Measurements from ENCODE around the gene MYPN.
"Not testable (repeated sequence)": the region's sequence is repeated elsewhere in the genome, so short reads cannot be mapped to it uniquely, and the experiment has no call there.

MYPN gene

GRCh38 chr10:68074775-68075549, 34.3 kb upstream of the MYPN start, which contains the start of gene HERC4:
Gene HERC4, minus strand, starts transcription at chr10:68075283. Its CDS starts 2,175 bp downstream, at chr10:68073108.
- Histone ChIP-seq H3K4me1 (peaks cover 0 to 42% (median 15%) of the 10 kb centered on the region in 4 donors), H3K27ac (peak within 1 kb of the TSS; percentile 94 to 99), H3K4me3 (peak within 1 kb of the TSS; percentile 72 to 99), H3K9me3 (no peaks in the 10 kb centered on the region), H3K27me3 (no peaks in the 10 kb centered on the region), H3K36me3 (peaks cover 0 to 5% (median 0%) of the 10 kb centered on the region in 3 donors)
- DNase-seq, result peak; percentile 95 to 98
- no peak for TF ChIP-seq CTCF (IDR thresholded peaks at IDR 0.05)
- intact Hi-C loops (cut with DNase I; ENCODE audit: low total_unique reads), result loop anchor here (10.0 kb wide), 2 partner anchors 190 to 260 kb away; partner anchors contain the start of genes HNRNPH3, PBLD and SIRT1

- intact Hi-C loops (cut with DNase I; ENCODE audit: low total_unique reads), result loop anchor here (10.0 kb wide), 2 partner anchors 191 to 259 kb away; partner anchors contain the start of genes HNRNPH3, PBLD and SIRT1
- Histone ChIP-seq H3K27me3 (no peaks in the 10 kb centered on the region), H3K27ac (peak overlapping the region; percentile 64 to 99), H3K9me3 (no peaks in the 10 kb centered on the region), H3K4me1 (peaks cover 0 to 37% (median 15%) of the 10 kb centered on the region in 4 donors), H3K4me3 (peak overlapping the region; percentile 72 to 99), H3K36me3 (no peaks in the 10 kb centered on the region)
- no peak for TF ChIP-seq CTCF (IDR thresholded peaks at IDR 0.05)
- no peak for DNase-seq
Measured at GRCh38 chr10:68075550-68076004, 33.7 kb upstream of the MYPN start.

GRCh38 chr10:68076081-68076480, 33.2 kb upstream of the MYPN start:
- H3K9me3 ChIP-seq, H3K4me3 ChIP-seq, H3K27ac ChIP-seq, H3K27me3 ChIP-seq, DNase-seq, H3K36me3 ChIP-seq: not testable (repeated sequence)
- peaks cover 0 to 32% (median 15%) of the 10 kb centered on the region in 4 donors for H3K4me1 ChIP-seq
- intact Hi-C loops (cut with DNase I; ENCODE audit: low total_unique reads), result loop anchor here (10.0 kb wide), 2 partner anchors 191 to 259 kb away; partner anchors contain the start of genes HNRNPH3, PBLD and SIRT1

GRCh38 chr10:68077026-68077425, 32.3 kb upstream of the MYPN start:
- Histone ChIP-seq H3K27me3 (no peaks in the 10 kb centered on the region), H3K9me3 (no peaks in the 10 kb centered on the region), H3K4me3 (no peak overlapping the region), H3K36me3 (no peaks in the 10 kb centered on the region), H3K27ac (no peak overlapping the region), H3K4me1 (peaks cover 0 to 23% (median 14%) of the 10 kb centered on the region in 4 donors)
- no peak for TF ChIP-seq CTCF (IDR thresholded peaks at IDR 0.05)
- intact Hi-C loops (cut with DNase I; ENCODE audit: low total_unique reads), result loop anchor here (10.0 kb wide), 2 partner anchors 192 to 258 kb away; partner anchors contain the start of genes HNRNPH3, PBLD and SIRT1
- DNase-seq, result no peak

GRCh38 chr10:68079434-68079833, 29.9 kb upstream of the MYPN start:
- Histone ChIP-seq H3K9me3 (no peaks in the 10 kb centered on the region), H3K27me3 (no peaks in the 10 kb centered on the region), H3K4me3 (no peak overlapping the region), H3K36me3 (no peaks in the 10 kb centered on the region), H3K27ac (no peak overlapping the region), H3K4me1 (peaks cover 0 to 9% (median 2%) of the 10 kb centered on the region in 4 donors)
- no peak for DNase-seq
- intact Hi-C loops (cut with DNase I; ENCODE audit: low total_unique reads), result loop anchor here (10.0 kb wide), 2 partner anchors 195 to 255 kb away; partner anchors contain the start of genes HNRNPH3, PBLD and SIRT1
- TF ChIP-seq CTCF (IDR thresholded peaks at IDR 0.05), result no peak
